HepG2 (cell line): Measurements from ENCODE around the gene LMF2. TPM values are rescaled to one million over a fixed set of nuclear protein-coding genes. Genes with fewer than 3 reads are reported as not detected.
A peak's percentile ranks its signal among the peaks of the same experiment; 100 is the strongest.

Source experiments
- ADNP ChIP-seq: sonication (generic); formaldehyde crosslinking; IDR thresholded peaks from 2 replicates; pipeline ENCODE4 v1.4.0; 2020; ENCODE audit warnings: missing genetic modification reagents
- ARHGAP35 ChIP-seq: sonication (generic); formaldehyde crosslinking; IDR thresholded peaks from 2 replicates; pipeline ENCODE4 v1.9.0; 2022; ENCODE audit warnings: mild to moderate bottlenecking, inconsistent platforms, moderate library complexity, missing genetic modification reagents, borderline replicate concordance
- CBX5 ChIP-seq: sonication (generic); formaldehyde crosslinking; IDR thresholded peaks from 2 replicates; pipeline ENCODE4 v1.4.0; 2020; ENCODE audit warnings: missing genetic modification reagents, borderline replicate concordance
- CCAR2 ChIP-seq: fragments of 200-400 bp; formaldehyde crosslinking; optimal IDR thresholded peaks from 2 replicates; pipeline ENCODE3; 2018; ENCODE audit warnings: low read depth, mild to moderate bottlenecking, low read length, moderate library complexity
- CENPX ChIP-seq: sonication (generic); formaldehyde crosslinking; IDR thresholded peaks from 2 replicates; pipeline ENCODE4 v1.9.0; 2021; ENCODE audit warnings: mild to moderate bottlenecking, missing genetic modification reagents, moderate library complexity
- DMAP1 ChIP-seq: IDR thresholded peaks from 2 replicates; pipeline ENCODE4 v1.6.1; 2016
- FOSL2 ChIP-seq: sonication (generic); formaldehyde crosslinking; IDR thresholded peaks from 2 replicates; pipeline ENCODE4 v1.4.0; 2020; ENCODE audit warnings: missing genetic modification reagents
- GTF3A ChIP-seq: sonication (generic); formaldehyde crosslinking; conservative IDR thresholded peaks from 2 replicates; pipeline ENCODE4 v1.4.0; 2020; ENCODE audit warnings: mild to moderate bottlenecking, missing genetic modification reagents
- JARID2 ChIP-seq: sonication (generic); formaldehyde crosslinking; IDR thresholded peaks from 2 replicates; pipeline ENCODE4 v1.8.1; 2023; ENCODE audit warnings: missing genetic modification reagents, inconsistent platforms; ENCODE audit not compliant: insufficient replicate concordance
- NFYB ChIP-seq: sonication (generic); formaldehyde crosslinking; IDR thresholded peaks from 2 replicates; pipeline ENCODE4 v1.4.0; 2020; ENCODE audit warnings: missing genetic modification reagents
- NR1H2 ChIP-seq: sonication (generic); formaldehyde crosslinking; IDR thresholded peaks from 2 replicates; pipeline ENCODE4 v1.8.1; 2022; ENCODE audit warnings: low read depth, missing genetic modification reagents, borderline replicate concordance
- ZEB1 ChIP-seq: IDR thresholded peaks from 2 replicates; pipeline ENCODE4 v1.6.1; 2012; ENCODE audit warnings: mild to moderate bottlenecking, low read depth, inconsistent platforms; ENCODE audit not compliant: insufficient replicate concordance
- ZFP82 ChIP-seq: sonication (generic); formaldehyde crosslinking; IDR thresholded peaks from 2 replicates; pipeline ENCODE4 v1.5.1; 2020; ENCODE audit warnings: mild to moderate bottlenecking, missing genetic modification reagents, borderline replicate concordance
- ZFY ChIP-seq: sonication (generic); formaldehyde crosslinking; IDR thresholded peaks from 2 replicates; pipeline ENCODE4 v1.4.0; 2020; ENCODE audit warnings: missing genetic modification reagents
- ZNF207 ChIP-seq: fragments of 450-650 bp; IDR thresholded peaks from 2 replicates; pipeline ENCODE4 v1.6.1; 2016; ENCODE audit warnings: antibody characterized with exemption, borderline replicate concordance
- ZNF234 ChIP-seq: sonication (generic); formaldehyde crosslinking; conservative IDR thresholded peaks from 2 replicates; pipeline ENCODE4 v1.5.1; 2020; ENCODE audit warnings: mild to moderate bottlenecking, missing genetic modification reagents
- ZNF761 ChIP-seq: sonication (generic); formaldehyde crosslinking; conservative IDR thresholded peaks from 2 replicates; pipeline ENCODE4 v1.4.0; 2020; ENCODE audit warnings: mild to moderate bottlenecking, missing genetic modification reagents
- ZNF850 ChIP-seq: sonication (generic); formaldehyde crosslinking; conservative IDR thresholded peaks from 2 replicates; pipeline ENCODE4 v1.9.0; 2021; ENCODE audit warnings: mild to moderate bottlenecking, missing genetic modification reagents
- polyA plus RNA-seq, 8 experiments: library from polyadenylated mRNA; depleted of rRNA in 3 of 8; stranded (reverse) in 7 of 8; unstranded in 1 of 8; fragments of >200 nt; fragmentation: Illumina TruSeq in 4 of 8; extraction: Trizol in 4 of 8; gene quantifications; 2 replicates each; pipeline versions ENCODE4 v1.2.1 to v1.2.3, GENCODE V29; 2011 to 2016; ENCODE audit warnings: low read depth in 4 of 8, missing spikeins in 1 of 8, mixed read lengths in 1 of 8; ENCODE audit not compliant: insufficient read depth in 1 of 8
- total RNA-seq, 5 experiments: library from RNA; depleted of rRNA; stranded (reverse); fragments of >200 nt; fragmentation: Illumina TruSeq; extraction: Trizol; gene quantifications; 2 replicates each; pipeline ENCODE4 v1.2.3, GENCODE V29; 2016; ENCODE audit warnings: low read depth in 1 of 5
- TF ChIP-seq, protein P1 (sequence below): sonication (generic); formaldehyde crosslinking; IDR thresholded peaks from 2 replicates; pipeline ENCODE4 v1.8.1; 2022; ENCODE audit warnings: low read depth, mild to moderate bottlenecking, missing genetic modification reagents
- TF ChIP-seq, protein P2 (sequence below): sonication (generic); formaldehyde crosslinking; IDR thresholded peaks from 2 replicates; pipeline ENCODE4 v1.8.1; 2023; ENCODE audit warnings: mild to moderate bottlenecking, inconsistent platforms, moderate library complexity, missing genetic modification reagents, borderline replicate concordance
- TF ChIP-seq, protein P3 (sequence below): sonication (generic); formaldehyde crosslinking; IDR thresholded peaks from 2 replicates; pipeline ENCODE4 v1.8.0; 2022; ENCODE audit warnings: mild to moderate bottlenecking, missing genetic modification reagents, moderate library complexity
- TF ChIP-seq, protein P4 (sequence below): sonication (generic); formaldehyde crosslinking; IDR thresholded peaks from 2 replicates; pipeline ENCODE4 v1.5.0; 2020; ENCODE audit warnings: missing genetic modification reagents, mild to moderate bottlenecking, borderline replicate concordance
- TF ChIP-seq, protein P5 (sequence below): sonication (generic); formaldehyde crosslinking; IDR thresholded peaks from 2 replicates; pipeline ENCODE4 v1.5.0; 2020; ENCODE audit warnings: mild to moderate bottlenecking, missing genetic modification reagents

Gene LMF2
- total and polyA plus RNA-seq, 2 of the 13 experiments (the other 11 are each of a cell fraction or from before 2014, with no cell fraction given): 23.3 to 30.6 TPM

DNA sequence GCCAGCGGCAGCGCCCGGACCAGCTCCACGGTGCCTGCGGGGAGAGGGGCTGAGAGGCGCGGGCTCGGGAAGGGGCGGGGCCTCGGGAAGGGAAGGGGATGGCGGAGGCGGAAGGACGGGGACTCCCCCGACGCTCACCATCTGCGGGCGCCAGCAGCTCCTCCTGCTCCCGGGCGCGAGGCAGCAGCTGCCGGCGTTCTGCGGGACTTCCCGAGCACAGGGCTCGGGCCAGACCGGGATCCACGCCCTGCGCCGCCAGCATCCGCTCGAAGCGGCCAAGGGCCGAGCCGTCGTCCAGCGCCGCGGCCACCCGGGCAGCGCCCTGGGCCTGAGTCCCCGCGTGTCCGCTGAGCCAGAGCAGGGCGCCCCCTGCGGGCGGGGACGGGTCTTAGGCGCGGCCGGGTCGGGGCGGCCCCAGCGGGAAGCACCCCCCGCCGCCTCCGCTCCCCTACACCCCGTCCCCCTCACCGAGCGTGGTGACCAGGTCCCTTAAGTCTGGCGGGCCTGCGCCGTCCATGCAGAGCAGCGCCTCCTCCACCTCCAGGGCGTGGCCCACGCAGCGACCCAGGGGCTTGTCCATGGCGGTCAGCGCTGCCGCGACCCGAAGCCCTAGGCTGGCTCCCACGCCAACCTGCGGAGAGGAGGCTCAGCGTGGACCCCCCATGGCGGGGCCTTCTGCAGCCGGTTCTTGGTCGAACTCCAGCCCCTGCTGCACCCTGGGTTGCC is 18.8 kb upstream of the LMF2 start (continued):
- TF ChIP-seq, protein P1, sequence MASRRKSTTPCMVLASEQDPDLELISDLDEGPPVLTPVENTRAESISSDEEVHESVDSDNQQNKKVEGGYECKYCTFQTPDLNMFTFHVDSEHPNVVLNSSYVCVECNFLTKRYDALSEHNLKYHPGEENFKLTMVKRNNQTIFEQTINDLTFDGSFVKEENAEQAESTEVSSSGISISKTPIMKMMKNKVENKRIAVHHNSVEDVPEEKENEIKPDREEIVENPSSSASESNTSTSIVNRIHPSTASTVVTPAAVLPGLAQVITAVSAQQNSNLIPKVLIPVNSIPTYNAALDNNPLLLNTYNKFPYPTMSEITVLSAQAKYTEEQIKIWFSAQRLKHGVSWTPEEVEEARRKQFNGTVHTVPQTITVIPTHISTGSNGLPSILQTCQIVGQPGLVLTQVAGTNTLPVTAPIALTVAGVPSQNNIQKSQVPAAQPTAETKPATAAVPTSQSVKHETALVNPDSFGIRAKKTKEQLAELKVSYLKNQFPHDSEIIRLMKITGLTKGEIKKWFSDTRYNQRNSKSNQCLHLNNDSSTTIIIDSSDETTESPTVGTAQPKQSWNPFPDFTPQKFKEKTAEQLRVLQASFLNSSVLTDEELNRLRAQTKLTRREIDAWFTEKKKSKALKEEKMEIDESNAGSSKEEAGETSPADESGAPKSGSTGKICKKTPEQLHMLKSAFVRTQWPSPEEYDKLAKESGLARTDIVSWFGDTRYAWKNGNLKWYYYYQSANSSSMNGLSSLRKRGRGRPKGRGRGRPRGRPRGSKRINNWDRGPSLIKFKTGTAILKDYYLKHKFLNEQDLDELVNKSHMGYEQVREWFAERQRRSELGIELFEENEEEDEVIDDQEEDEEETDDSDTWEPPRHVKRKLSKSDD: no peak
- TF ChIP-seq ZNF234 (CRISPR knock-in tag) (no peak), ZFP82 (peak; percentile 96; the same call in 1 of the 2 replicates), FOSL2 (CRISPR knock-in tag) (no peak), JARID2 (CRISPR knock-in tag) (peak; percentile 49), CCAR2 (no peak), CENPX (CRISPR knock-in tag) (no peak), ADNP (CRISPR knock-in tag) (peak; percentile 41; the same call in 1 of the 2 replicates), ARHGAP35 (peak; percentile 73; the same call in 1 of the 2 replicates), NFYB (CRISPR knock-in tag) (no peak), GTF3A (CRISPR knock-in tag) (peak; percentile 94; the same call in 1 of the 2 replicates), NR1H2 (CRISPR knock-in tag) (0 out of 2 replicates have a peak, but pooled peaks have one; percentile 32), DMAP1 (CRISPR knock-in tag) (0 out of 2 replicates have a peak, but pooled peaks have one; percentile 59), ZNF761 (no peak), CBX5 (CRISPR knock-in tag) (no peak), ZFY (CRISPR knock-in tag) (peak; percentile 74), ZEB1 (no peak), ZNF207 (no peak), ZNF850 (0 out of 2 replicates have a peak, but pooled peaks have one; percentile 40)
- TF ChIP-seq, protein P2, sequence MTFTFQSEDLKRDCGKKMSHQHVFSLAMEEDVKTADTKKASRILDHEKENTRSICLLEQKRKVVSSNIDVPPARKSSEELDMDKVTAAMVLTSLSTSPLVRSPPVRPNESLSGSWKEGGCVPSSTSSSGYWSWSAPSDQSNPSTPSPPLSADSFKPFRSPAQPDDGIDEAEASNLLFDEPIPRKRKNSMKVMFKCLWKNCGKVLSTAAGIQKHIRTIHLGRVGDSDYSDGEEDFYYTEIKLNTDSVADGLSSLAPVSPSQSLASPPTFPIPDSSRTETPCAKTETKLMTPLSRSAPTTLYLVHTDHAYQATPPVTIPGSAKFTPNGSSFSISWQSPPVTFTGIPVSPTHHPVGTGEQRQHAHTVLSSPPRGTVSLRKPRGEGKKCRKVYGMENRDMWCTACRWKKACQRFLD (CRISPR knock-in tag): 0 out of 2 replicates have a peak, but pooled peaks have one; percentile 47
- TF ChIP-seq, protein P3, sequence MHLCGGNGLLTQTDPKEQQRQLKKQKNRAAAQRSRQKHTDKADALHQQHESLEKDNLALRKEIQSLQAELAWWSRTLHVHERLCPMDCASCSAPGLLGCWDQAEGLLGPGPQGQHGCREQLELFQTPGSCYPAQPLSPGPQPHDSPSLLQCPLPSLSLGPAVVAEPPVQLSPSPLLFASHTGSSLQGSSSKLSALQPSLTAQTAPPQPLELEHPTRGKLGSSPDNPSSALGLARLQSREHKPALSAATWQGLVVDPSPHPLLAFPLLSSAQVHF: peak; percentile 85
- TF ChIP-seq, protein P4, sequence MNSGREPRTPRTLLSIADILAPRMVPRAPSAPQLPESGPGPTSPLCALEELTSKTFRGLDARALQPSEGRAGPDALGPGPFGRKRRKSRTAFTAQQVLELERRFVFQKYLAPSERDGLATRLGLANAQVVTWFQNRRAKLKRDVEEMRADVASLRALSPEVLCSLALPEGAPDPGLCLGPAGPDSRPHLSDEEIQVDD: peak; percentile 20; the same call in 1 of the 2 replicates
- TF ChIP-seq, protein P5, sequence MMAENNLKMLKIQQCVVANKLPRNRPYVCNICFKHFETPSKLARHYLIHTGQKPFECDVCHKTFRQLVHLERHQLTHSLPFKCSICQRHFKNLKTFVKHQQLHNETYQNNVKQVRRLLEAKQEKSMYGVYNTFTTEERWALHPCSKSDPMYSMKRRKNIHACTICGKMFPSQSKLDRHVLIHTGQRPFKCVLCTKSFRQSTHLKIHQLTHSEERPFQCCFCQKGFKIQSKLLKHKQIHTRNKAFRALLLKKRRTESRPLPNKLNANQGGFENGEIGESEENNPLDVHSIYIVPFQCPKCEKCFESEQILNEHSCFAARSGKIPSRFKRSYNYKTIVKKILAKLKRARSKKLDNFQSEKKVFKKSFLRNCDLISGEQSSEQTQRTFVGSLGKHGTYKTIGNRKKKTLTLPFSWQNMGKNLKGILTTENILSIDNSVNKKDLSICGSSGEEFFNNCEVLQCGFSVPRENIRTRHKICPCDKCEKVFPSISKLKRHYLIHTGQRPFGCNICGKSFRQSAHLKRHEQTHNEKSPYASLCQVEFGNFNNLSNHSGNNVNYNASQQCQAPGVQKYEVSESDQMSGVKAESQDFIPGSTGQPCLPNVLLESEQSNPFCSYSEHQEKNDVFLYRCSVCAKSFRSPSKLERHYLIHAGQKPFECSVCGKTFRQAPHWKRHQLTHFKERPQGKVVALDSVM (CRISPR knock-in tag): no peak
